Peyer's patch (tissue), 4 donors: ENCODE data around the gene RAB28.

Experiments used
- POLR2A ChIP-seq, 2 donors: fragments of 450-650 bp; IDR thresholded peaks; one replicate each; pipeline ENCODE4 v1.5.1; 2017; ENCODE audit warnings: antibody characterized with exemption in 2 of 2, mild to moderate bottlenecking in 2 of 2, moderate library complexity in 2 of 2
- TF ChIP-seq, protein P1 (sequence below), 6 experiments: fragments of 450-650 bp in 4 of 6; fragments of 200-600 bp in 2 of 6; sonication (generic) in 1 of 6; IDR thresholded peaks; one replicate each; pipeline ENCODE4 v1.5.1; 2017 to 2019; ENCODE audit warnings: antibody characterized with exemption in 6 of 6, mild to moderate bottlenecking in 3 of 6, moderate library complexity in 1 of 6

DNA sequence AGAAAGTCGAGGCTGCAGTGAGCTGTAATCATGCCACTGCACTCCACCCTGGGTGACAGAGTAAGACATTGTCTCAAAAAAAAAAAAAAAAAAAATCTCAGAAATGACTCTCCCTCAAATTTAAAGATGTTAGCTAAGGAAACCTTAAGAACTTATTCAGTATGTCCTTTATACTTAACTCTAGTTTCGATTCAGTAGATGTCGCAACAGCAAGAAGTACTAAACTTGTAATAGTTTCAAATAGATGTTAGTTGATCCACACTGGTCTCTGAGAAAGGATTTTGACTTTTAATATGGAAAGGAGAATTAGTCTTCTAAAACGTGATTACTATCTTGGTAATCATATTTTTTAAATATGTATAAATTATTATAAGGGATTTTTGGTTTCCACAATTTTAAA is 30.6 kb upstream of the RAB28 start:
- TF ChIP-seq, protein P1, sequence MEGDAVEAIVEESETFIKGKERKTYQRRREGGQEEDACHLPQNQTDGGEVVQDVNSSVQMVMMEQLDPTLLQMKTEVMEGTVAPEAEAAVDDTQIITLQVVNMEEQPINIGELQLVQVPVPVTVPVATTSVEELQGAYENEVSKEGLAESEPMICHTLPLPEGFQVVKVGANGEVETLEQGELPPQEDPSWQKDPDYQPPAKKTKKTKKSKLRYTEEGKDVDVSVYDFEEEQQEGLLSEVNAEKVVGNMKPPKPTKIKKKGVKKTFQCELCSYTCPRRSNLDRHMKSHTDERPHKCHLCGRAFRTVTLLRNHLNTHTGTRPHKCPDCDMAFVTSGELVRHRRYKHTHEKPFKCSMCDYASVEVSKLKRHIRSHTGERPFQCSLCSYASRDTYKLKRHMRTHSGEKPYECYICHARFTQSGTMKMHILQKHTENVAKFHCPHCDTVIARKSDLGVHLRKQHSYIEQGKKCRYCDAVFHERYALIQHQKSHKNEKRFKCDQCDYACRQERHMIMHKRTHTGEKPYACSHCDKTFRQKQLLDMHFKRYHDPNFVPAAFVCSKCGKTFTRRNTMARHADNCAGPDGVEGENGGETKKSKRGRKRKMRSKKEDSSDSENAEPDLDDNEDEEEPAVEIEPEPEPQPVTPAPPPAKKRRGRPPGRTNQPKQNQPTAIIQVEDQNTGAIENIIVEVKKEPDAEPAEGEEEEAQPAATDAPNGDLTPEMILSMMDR (IDR thresholded peaks at IDR 0.05) = no peak
- TF ChIP-seq POLR2A (IDR thresholded peaks at IDR 0.05) = no peak
